ENCODE measurements around the gene ASAP2. TPM values are rescaled to one million over a fixed set of nuclear protein-coding genes. Genes with fewer than 3 reads are reported as not detected.
A peak's percentile ranks its signal among the peaks of the same experiment; 100 is the strongest.

The ASAP2 gene
- total RNA-seq, 1 experiment from 2014 or later: 14.3 TPM

GRCh38 chr2:9355716-9356115, 149.1 kb downstream of the ASAP2 start (continued):
- TF ChIP-seq ARID4B (CRISPR knock-in tag; IDR thresholded peaks at IDR 0.05; ENCODE audit: borderline replicate concordance) (no peak), ZNF263 (CRISPR knock-in tag; IDR thresholded peaks at IDR 0.05; ENCODE audit: low read depth) (no peak), OVOL2 (CRISPR knock-in tag; IDR thresholded peaks at IDR 0.05; ENCODE audit: borderline replicate concordance) (no peak)

- peak overlapping the region; percentile 17 for H3K27ac Mint-ChIP-seq
- no peak for TF ChIP-seq JUN (CRISPR knock-in tag; IDR thresholded peaks at IDR 0.05)
- TF ChIP-seq NR3C1 (CRISPR knock-in tag; conservative IDR thresholded peaks at IDR 0.05; ENCODE audit: low read depth): no peak
- no peak for TF ChIP-seq HMGA2 (CRISPR knock-in tag; IDR thresholded peaks at IDR 0.05)
- no peaks in the 10 kb centered on the region for H3K9me3 Mint-ChIP-seq
- peaks cover 29% of the 10 kb centered on the region for H3K4me1 Mint-ChIP-seq
- peak; percentile 60 for ATAC-seq
- H3K27me3 Mint-ChIP-seq (ENCODE audit: low read depth): no peaks in the 10 kb centered on the region
- ChIA-PET CTCF (interaction anchor here (0.6 to 1.9 kb wide), 3 partner anchors 15 to 434 kb away, joined by 4 to 9 read pairs (median 8); no protein-coding TSS in a partner anchor), POLR2A (no interaction called here)
- DNase-seq (ENCODE audit: low spot score): no peak
- peak overlapping the region; percentile 2; the same call in 1 of the 2 replicates for H3K4me3 Mint-ChIP-seq
- peaks cover 23% of the 10 kb centered on the region; the same call in 1 of the 2 replicates for H3K36me3 Mint-ChIP-seq
These were observed 149.6 kb downstream of the ASAP2 start for GRCh38 chr2:9356261-9356660.

- CTCF ChIA-PET: interaction anchor here (0.6 to 1.7 kb wide), 2 partner anchors 13 to 220 kb away, joined by 3 to 5 read pairs; no protein-coding TSS in a partner anchor
- Mint-ChIP-seq H3K27me3 (ENCODE audit: low read depth) (no peaks in the 10 kb centered on the region), H3K4me1 (peaks cover 26% of the 10 kb centered on the region), H3K4me3 (no peak overlapping the region), H3K36me3 (peaks cover 25% of the 10 kb centered on the region), H3K27ac (no peak overlapping the region), H3K9me3 (no peaks in the 10 kb centered on the region)
- ATAC-seq (no peak), DNase-seq (ENCODE audit: low spot score) (no peak)
- POLR2A ChIA-PET: no interaction called here
- TF ChIP-seq ZNF423 (CRISPR knock-in tag; IDR thresholded peaks at IDR 0.05): no peak
- TF ChIP-seq PREB (CRISPR knock-in tag; IDR thresholded peaks at IDR 0.05; ENCODE audit: borderline replicate concordance): no peak
- TF ChIP-seq SMAD3 (CRISPR knock-in tag; IDR thresholded peaks at IDR 0.05; ENCODE audit: borderline replicate concordance): no peak
- TF ChIP-seq CDX4 (CRISPR knock-in tag; IDR thresholded peaks at IDR 0.05; ENCODE audit: borderline replicate concordance): no peak
- no peak for TF ChIP-seq OVOL2 (CRISPR knock-in tag; IDR thresholded peaks at IDR 0.05; ENCODE audit: borderline replicate concordance)
- TF ChIP-seq MYBL2 (CRISPR knock-in tag; IDR thresholded peaks at IDR 0.05): no peak
- no peak for TF ChIP-seq GTF2I (CRISPR knock-in tag; conservative IDR thresholded peaks at IDR 0.05)
- no peak for TF ChIP-seq CREB1 (CRISPR knock-in tag; IDR thresholded peaks at IDR 0.05)
- TF ChIP-seq ZNF532 (CRISPR knock-in tag; IDR thresholded peaks at IDR 0.05; ENCODE audit: borderline replicate concordance): no peak
- no peak for TF ChIP-seq ATF1 (CRISPR knock-in tag; IDR thresholded peaks at IDR 0.05)
These were observed 152.2 kb downstream of the ASAP2 start for GRCh38 chr2:9358846-9359245.

Measured in WTC11 (cell line).